ENCODE measurements around the gene SMPX. TPM values are rescaled to one million over a fixed set of nuclear protein-coding genes. Genes with fewer than 3 reads are reported as not detected.

SMPX gene
- total and polyA plus RNA-seq, 4 donors, result 0.09 to 0.10 TPM; not detected in 2

- DNase-seq (ENCODE audit: low spot score), result no peak
- Histone ChIP-seq H3K9ac (ENCODE audit: low read depth in 1 of 2, low read length in 2 of 2) (no peak overlapping the region), H3K27ac (ENCODE audit: low read depth in 1 of 2, low read length in 2 of 2) (no peak overlapping the region), H3K4me1 (ENCODE audit: control insufficient read depth in 4 of 4, insufficient read depth in 4 of 4, low read length in 3 of 4) (no peaks in the 10 kb centered on the region), H3K9me3 (ENCODE audit: control insufficient read depth in 4 of 4, low read length in 3 of 4) (peaks cover 0 to 2% (median 0%) of the 10 kb centered on the region in 4 donors), H3K36me3 (ENCODE audit: control insufficient read depth in 4 of 4, insufficient read depth in 3 of 4, low read depth in 1 of 4, low read length in 3 of 4) (no peaks in the 10 kb centered on the region), H3K4me3 (ENCODE audit: low read depth in 1 of 3, low read length in 3 of 3) (no peak overlapping the region), H3K27me3 (ENCODE audit: control insufficient read depth in 4 of 4, insufficient read depth in 4 of 4, low read length in 3 of 4) (no peaks in the 10 kb centered on the region)
- no peak for TF ChIP-seq ATF3 (IDR thresholded peaks at IDR 0.05)
- TF ChIP-seq RAD21 (IDR thresholded peaks at IDR 0.05), result no peak
- no peak for TF ChIP-seq HNF4A (conservative IDR thresholded peaks at IDR 0.05)
- TF ChIP-seq MAX (IDR thresholded peaks at IDR 0.05), result no peak
- TF ChIP-seq TAF1 (conservative IDR thresholded peaks at IDR 0.05), result no peak
- no peak for TF ChIP-seq FOXA1 (IDR thresholded peaks at IDR 0.05)
- TF ChIP-seq JUND (IDR thresholded peaks at IDR 0.05), result no peak
- no peak for TF ChIP-seq SP1 (IDR thresholded peaks at IDR 0.05)
- TF ChIP-seq FOXA2 (IDR thresholded peaks at IDR 0.05), result no peak
- no peak for TF ChIP-seq NR2F2 (IDR thresholded peaks at IDR 0.05)
- no peak for TF ChIP-seq ZBTB33 (IDR thresholded peaks at IDR 0.05)
- no peak for TF ChIP-seq YY1 (IDR thresholded peaks at IDR 0.05)
- no peak for TF ChIP-seq EGR1 (IDR thresholded peaks at IDR 0.05; ENCODE audit: low read depth in 2 of 2)
- no peak for TF ChIP-seq CTCF (IDR thresholded peaks at IDR 0.05; ENCODE audit: low read depth, low read length, missing input control)
- TF ChIP-seq RXRA (IDR thresholded peaks at IDR 0.05), result no peak
- no peak for TF ChIP-seq GABPA (IDR thresholded peaks at IDR 0.05 in 1 of 2, conservative IDR thresholded peaks at IDR 0.05 in 1 of 2)
- 57% methylated on average over 4 of the region's 4 CpGs for WGBS
Observed at GRCh38 chrX:21674430-21675186, 83.3 kb downstream of the SMPX start.

GRCh38 chrX:21666679-21667078, 91.2 kb downstream of the SMPX start:
- no peaks in the 10 kb centered on the region for H3K27me3 ChIP-seq (ENCODE audit: control insufficient read depth in 4 of 4, insufficient read depth in 4 of 4, low read length in 3 of 4)
- WGBS, result 91% methylated on average over 4 of the region's 4 CpGs
- no peak for DNase-seq (ENCODE audit: low spot score)
- H3K4me3 ChIP-seq (ENCODE audit: low read depth in 1 of 3, low read length in 3 of 3), result no peak overlapping the region
- no peaks in the 10 kb centered on the region for H3K9me3 ChIP-seq (ENCODE audit: control insufficient read depth in 4 of 4, low read length in 3 of 4)
- H3K36me3 ChIP-seq (ENCODE audit: control insufficient read depth in 4 of 4, insufficient read depth in 3 of 4, low read depth in 1 of 4, low read length in 3 of 4), result no peaks in the 10 kb centered on the region
- no peak overlapping the region for H3K27ac ChIP-seq (ENCODE audit: low read depth in 1 of 2, low read length in 2 of 2)
- no peak for TF ChIP-seq TAF1 (conservative IDR thresholded peaks at IDR 0.05)
- no peak for TF ChIP-seq GABPA (IDR thresholded peaks at IDR 0.05 in 1 of 2, conservative IDR thresholded peaks at IDR 0.05 in 1 of 2)
- TF ChIP-seq ATF3 (IDR thresholded peaks at IDR 0.05), result no peak
- TF ChIP-seq MAX (IDR thresholded peaks at IDR 0.05), result no peak
- no peak for TF ChIP-seq ZBTB33 (IDR thresholded peaks at IDR 0.05)
- TF ChIP-seq JUND (IDR thresholded peaks at IDR 0.05), result no peak
- TF ChIP-seq HNF4G (IDR thresholded peaks at IDR 0.05), result no peak
- no peak for TF ChIP-seq HNF4A (conservative IDR thresholded peaks at IDR 0.05)
- no peak for TF ChIP-seq CTCF (IDR thresholded peaks at IDR 0.05; ENCODE audit: low read depth, low read length, missing input control)
- no peak for TF ChIP-seq FOXA2 (IDR thresholded peaks at IDR 0.05)
- TF ChIP-seq RAD21 (IDR thresholded peaks at IDR 0.05), result no peak
- TF ChIP-seq SP1 (IDR thresholded peaks at IDR 0.05), result no peak
- no peak for TF ChIP-seq NR2F2 (IDR thresholded peaks at IDR 0.05)
- no peaks in the 10 kb centered on the region for H3K4me1 ChIP-seq (ENCODE audit: control insufficient read depth in 4 of 4, insufficient read depth in 4 of 4, low read length in 3 of 4)
- H3K9ac ChIP-seq (ENCODE audit: low read depth in 1 of 2, low read length in 2 of 2), result no peak overlapping the region

Data from liver (tissue), 9 donors.